Activated T-helper 2 cell treated with anti-CD3 and anti-CD28 coated beads, Interferon-gamma antibody, Interleukin-2, Interleukin-4, amounts not matched to agents 10 μg/mL and 5 μg/mL and 100 μg/mL, durations not matched to agents 14 hours and 24 hours and 36 hours (primary cell): ENCODE measurements around the gene NPIPB12. TPM values are rescaled to one million over a fixed set of nuclear protein-coding genes. Genes with fewer than 3 reads are reported as not detected.
"Not testable (repeated sequence)": the region's sequence is repeated elsewhere in the genome, so short reads cannot be mapped to it uniquely, and the experiment has no call there.

Experiments
- DNase-seq: peaks from one replicate; pipeline ENCODE4 v3.0.0; 2021; ENCODE audit warnings: low spot score
- H3K27ac Mint-ChIP-seq: one replicate; pipeline ENCODE4 v1.8.0; 2021; ENCODE audit warnings: mixed read lengths
- H3K27me3 Mint-ChIP-seq: one replicate; pipeline ENCODE4 v1.8.0; 2021; ENCODE audit warnings: low read depth, mixed read lengths
- H3K36me3 Mint-ChIP-seq: one replicate; pipeline ENCODE4 v1.8.0; 2021; ENCODE audit warnings: low read depth, mixed read lengths
- H3K4me1 Mint-ChIP-seq: one replicate; pipeline ENCODE4 v1.8.0; 2021; ENCODE audit warnings: low read depth, mixed read lengths
- H3K4me3 Mint-ChIP-seq: one replicate; pipeline ENCODE4 v1.8.0; 2021; ENCODE audit warnings: low read depth, mild to moderate bottlenecking, moderate library complexity, mixed read lengths
- H3K9me3 Mint-ChIP-seq: one replicate; pipeline ENCODE4 v1.8.0; 2021; ENCODE audit warnings: mixed read lengths
- intact Hi-C: fragments of 100-400 bp; cut with micrococcal nuclease; formaldehyde crosslinking; loops from one replicate; pipeline ENCODE4 v1.15.1; 2023
- total RNA-seq: library from RNA; stranded (reverse); gene quantifications from 2 replicates; pipeline ENCODE4 v1.2.3, GENCODE V29; 2022

The NPIPB12 gene
- 76.6 and 94.1 TPM in 2 replicates for total RNA-seq

DNA sequence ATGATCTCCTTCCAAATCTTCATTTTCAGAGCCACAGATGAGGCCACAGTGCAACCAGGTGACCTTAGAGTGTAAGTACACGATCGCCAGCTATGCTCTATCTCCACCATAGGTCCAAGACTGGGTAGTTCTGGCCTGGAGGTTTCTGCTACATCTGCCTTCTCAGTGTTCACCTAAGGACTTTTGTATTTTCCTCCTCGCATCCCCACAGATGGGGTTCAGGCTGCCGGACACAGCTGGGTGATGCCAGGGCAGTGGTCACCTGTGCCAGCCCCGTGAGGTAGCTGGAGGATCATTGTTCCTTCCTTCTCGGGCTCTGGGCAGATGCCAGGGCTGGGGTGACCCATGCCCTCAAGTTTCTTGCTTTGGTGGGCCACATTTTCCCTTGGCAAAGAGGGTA, at the start of gene NPIPB12:
Gene NPIPB12, minus strand, starts transcription at position 101 of the 400 bp plus-strand sequence.
- not testable (repeated sequence) for H3K4me3 Mint-ChIP-seq

GRCh38 chr16:29521520-29521919, 15.3 kb upstream of the NPIPB12 start:
- H3K9me3 Mint-ChIP-seq, DNase-seq, H3K4me3 Mint-ChIP-seq, H3K27ac Mint-ChIP-seq, intact Hi-C loops, H3K4me1 Mint-ChIP-seq, H3K27me3 Mint-ChIP-seq, H3K36me3 Mint-ChIP-seq: not testable (repeated sequence)

More for the DNA sequence above, at the start of gene NPIPB12:
- DNase-seq, H3K4me1 Mint-ChIP-seq, H3K27ac Mint-ChIP-seq, H3K36me3 Mint-ChIP-seq, H3K27me3 Mint-ChIP-seq, intact Hi-C loops, H3K9me3 Mint-ChIP-seq: not testable (repeated sequence)

- H3K27me3 Mint-ChIP-seq, H3K4me1 Mint-ChIP-seq, H3K4me3 Mint-ChIP-seq, H3K36me3 Mint-ChIP-seq, DNase-seq, H3K9me3 Mint-ChIP-seq, H3K27ac Mint-ChIP-seq, intact Hi-C loops: not testable (repeated sequence)
Measured at GRCh38 chr16:29482276-29482675, 23.9 kb downstream of the NPIPB12 start.

DNA sequence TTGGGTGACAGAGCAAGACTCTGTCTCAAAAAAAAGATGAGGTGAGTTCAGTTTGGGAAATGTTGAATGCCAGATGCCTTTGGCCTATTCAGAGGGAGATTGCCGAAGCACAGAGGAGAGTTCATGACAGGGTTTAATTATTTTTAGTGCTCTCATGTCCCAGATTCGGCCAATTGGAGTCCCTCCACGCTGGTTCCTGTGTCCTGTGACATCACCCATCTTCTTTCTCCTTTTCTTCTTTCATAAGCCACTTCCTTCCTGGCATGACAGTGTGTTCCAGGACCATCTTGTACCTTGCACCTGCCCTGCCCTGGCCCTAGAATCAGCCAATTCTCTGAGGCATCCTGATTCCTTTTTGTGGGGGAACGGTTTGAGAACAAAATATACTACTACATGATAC, 34.1 kb downstream of the NPIPB12 start:
- H3K27ac Mint-ChIP-seq, H3K4me1 Mint-ChIP-seq, DNase-seq, H3K9me3 Mint-ChIP-seq, intact Hi-C loops, H3K4me3 Mint-ChIP-seq, H3K27me3 Mint-ChIP-seq, H3K36me3 Mint-ChIP-seq: not testable (repeated sequence)

GRCh38 chr16:29469660-29470059, 36.5 kb downstream of the NPIPB12 start:
- intact Hi-C loops, DNase-seq, H3K27ac Mint-ChIP-seq, H3K4me3 Mint-ChIP-seq, H3K27me3 Mint-ChIP-seq, H3K9me3 Mint-ChIP-seq, H3K4me1 Mint-ChIP-seq, H3K36me3 Mint-ChIP-seq: not testable (repeated sequence)

DNA sequence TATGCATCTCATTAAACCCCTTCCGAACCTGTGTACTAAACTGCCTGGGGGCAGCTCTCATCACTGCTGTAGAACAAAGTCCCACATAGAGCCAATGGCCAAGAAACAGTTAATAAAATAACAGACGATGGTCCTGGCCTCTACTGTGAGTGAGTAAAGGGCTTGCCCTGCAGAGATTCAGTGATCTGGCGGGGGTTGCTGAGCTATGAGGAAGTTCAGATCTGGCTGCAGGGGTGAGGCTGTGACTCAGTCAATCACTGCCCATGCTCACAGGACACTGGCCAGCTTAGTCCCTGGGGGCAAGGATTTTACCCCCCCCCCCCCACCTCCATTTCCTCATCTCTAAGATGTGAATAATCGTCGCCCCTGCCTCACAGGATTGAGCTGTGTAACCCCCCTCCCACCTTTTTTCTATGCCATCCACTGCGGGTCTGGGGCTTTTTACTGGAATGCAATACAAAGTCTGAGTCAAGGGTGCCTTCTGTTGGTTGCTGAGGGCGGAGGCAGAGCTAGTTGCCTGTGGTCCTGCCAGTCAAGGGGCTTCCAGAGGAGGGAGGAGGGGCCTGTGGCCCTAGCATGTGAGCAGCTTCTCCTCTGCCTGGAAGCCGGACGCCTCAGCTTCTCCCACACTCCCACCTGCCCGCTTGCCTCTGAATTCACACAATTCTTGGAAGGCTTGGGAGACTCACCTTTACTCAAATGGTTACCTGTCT, 38.4 kb downstream of the NPIPB12 start:
- H3K27me3 Mint-ChIP-seq, H3K4me1 Mint-ChIP-seq, DNase-seq, intact Hi-C loops, H3K27ac Mint-ChIP-seq, H3K36me3 Mint-ChIP-seq, H3K4me3 Mint-ChIP-seq, H3K9me3 Mint-ChIP-seq: not testable (repeated sequence)

DNA sequence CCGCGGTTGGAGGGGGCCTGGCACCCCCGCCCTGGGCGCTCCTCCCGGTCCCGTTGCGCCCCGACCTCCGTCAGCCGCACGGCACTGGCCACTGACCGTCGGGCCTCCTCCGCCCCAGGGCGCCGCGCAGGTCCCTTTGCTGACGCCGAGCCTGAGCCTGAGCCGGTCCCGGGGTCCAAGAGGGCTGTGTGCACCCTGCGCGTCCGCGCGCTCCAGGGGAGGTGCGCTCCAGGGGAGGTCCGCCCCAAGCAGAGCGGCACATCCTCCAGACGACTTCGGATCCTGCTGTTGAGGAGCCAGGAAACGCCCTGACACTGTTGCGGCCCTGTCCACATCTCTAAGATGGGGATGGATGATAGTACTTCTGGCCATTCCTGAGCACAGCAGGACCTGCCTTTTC, 39.3 kb downstream of the NPIPB12 start:
- H3K36me3 Mint-ChIP-seq, H3K27ac Mint-ChIP-seq, H3K27me3 Mint-ChIP-seq, DNase-seq, H3K9me3 Mint-ChIP-seq, intact Hi-C loops, H3K4me3 Mint-ChIP-seq, H3K4me1 Mint-ChIP-seq: not testable (repeated sequence)

DNA sequence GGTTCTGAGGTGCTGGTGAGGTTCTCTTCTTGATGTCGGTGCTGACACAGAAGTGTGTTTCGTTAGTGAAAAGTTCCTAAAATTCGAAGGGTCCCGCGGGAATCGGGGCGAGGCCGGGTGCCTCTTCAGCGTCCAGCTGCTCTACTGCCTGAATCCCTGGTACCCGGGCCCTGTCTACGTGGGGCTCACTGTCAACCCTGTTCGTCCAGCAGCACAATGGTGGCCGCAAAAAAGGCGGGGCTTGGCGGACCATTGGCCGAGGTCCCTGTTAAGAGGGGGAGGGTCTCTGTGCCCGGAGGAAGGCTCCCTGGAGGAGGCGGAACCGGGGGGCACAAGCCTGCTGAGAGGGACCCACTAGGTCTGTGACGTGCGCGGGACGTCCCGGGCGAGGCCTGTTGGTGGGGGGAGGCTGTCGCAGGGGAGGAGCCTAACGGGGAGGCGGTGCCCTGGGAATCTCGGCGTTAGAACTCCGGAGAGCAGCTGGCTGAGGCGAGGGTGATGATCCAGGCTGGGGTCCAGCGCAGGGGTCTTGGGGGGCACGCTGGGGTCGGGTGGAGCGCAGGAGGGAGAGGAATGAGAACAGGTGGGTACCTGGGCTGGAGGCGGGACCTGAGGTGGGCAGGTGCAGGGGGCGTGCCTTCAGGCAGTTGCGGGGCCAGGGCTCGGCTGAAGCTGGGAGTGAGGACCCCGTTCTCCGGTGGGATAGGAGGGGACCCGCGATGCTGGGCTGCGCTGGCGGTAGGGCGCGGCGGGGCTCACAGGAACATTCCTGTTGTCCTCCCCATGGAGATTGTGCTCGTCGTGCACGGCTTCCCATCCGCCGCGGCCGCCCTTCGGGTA, 40.0 kb downstream of the NPIPB12 start:
- intact Hi-C loops, H3K4me1 Mint-ChIP-seq, H3K9me3 Mint-ChIP-seq, H3K27ac Mint-ChIP-seq, H3K4me3 Mint-ChIP-seq, H3K36me3 Mint-ChIP-seq, DNase-seq, H3K27me3 Mint-ChIP-seq: not testable (repeated sequence)

- H3K4me3 Mint-ChIP-seq, H3K27me3 Mint-ChIP-seq, H3K9me3 Mint-ChIP-seq, H3K27ac Mint-ChIP-seq, H3K4me1 Mint-ChIP-seq, H3K36me3 Mint-ChIP-seq, DNase-seq, intact Hi-C loops: not testable (repeated sequence)
Measured at GRCh38 chr16:29460647-29461030, 45.6 kb downstream of the NPIPB12 start.

GRCh38 chr16:29459706-29460646, 46.2 kb downstream of the NPIPB12 start, which contains the start of gene SULT1A4:
TSS of gene SULT1A4 (plus strand) at chr16:29459913. CDS start at chr16:29461386, 1,473 bp downstream.
- H3K27ac Mint-ChIP-seq, H3K9me3 Mint-ChIP-seq, intact Hi-C loops, H3K4me1 Mint-ChIP-seq, DNase-seq, H3K27me3 Mint-ChIP-seq, H3K4me3 Mint-ChIP-seq, H3K36me3 Mint-ChIP-seq: not testable (repeated sequence)

DNA sequence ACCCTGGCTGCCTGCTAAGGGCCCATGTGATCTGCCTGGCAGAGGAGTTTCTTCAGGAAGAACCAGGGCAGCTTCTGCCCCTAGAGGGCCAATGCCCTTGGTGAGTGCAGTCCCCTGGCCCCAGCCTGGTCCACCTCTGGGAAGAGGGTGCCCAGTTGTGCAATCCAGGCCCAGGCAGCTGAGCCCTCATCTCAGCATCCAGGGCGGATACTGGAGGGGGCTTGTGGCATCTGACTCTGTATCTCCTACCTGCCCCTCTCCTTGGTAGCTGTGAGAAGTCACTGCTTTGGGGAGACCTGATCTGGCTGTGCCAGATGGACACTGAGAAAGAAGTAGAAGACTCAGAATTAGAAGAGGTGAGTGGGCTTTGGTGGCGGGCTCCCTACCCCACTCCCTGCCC, 48.5 kb downstream of the NPIPB12 start:
- DNase-seq, H3K4me1 Mint-ChIP-seq, H3K9me3 Mint-ChIP-seq, H3K27ac Mint-ChIP-seq, H3K4me3 Mint-ChIP-seq, H3K27me3 Mint-ChIP-seq, intact Hi-C loops, H3K36me3 Mint-ChIP-seq: not testable (repeated sequence)

DNA sequence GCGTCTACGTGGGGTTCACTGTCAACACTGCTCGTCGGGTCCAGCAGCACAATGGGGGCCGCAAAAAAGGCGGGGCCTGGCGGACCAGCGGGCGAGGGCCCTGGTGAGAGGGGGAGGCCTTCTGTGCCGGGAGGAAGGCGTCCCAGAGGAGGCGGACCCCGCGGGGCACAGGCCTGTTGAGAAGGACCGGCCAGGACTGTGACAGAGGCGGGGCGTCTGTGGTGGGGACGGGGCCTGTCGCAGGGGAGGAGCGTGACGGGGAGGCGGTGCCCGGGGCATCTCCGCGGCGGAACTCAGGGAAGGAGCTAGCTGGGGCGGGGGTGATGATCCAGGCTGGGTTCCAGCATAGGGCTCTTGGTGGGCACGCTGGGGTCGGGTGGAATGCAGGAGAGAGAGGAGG, 51.4 kb downstream of the NPIPB12 start:
- H3K36me3 Mint-ChIP-seq, intact Hi-C loops, H3K4me3 Mint-ChIP-seq, DNase-seq, H3K4me1 Mint-ChIP-seq, H3K27me3 Mint-ChIP-seq, H3K9me3 Mint-ChIP-seq, H3K27ac Mint-ChIP-seq: not testable (repeated sequence)
